Measurements from ENCODE around the gene PAPOLB.

- TF ChIP-seq CTCF (IDR thresholded peaks at IDR 0.05 in 4 of 5, conservative IDR thresholded peaks at IDR 0.05 in 1 of 5), result no peak
- TF ChIP-seq POLR2A (IDR thresholded peaks at IDR 0.05), result no peak
Measured at GRCh38 chr7:4823441-4824119, 38.2 kb downstream of the PAPOLB start.
